H9 (cell line): ENCODE results near the gene ENOX1. TPM values are rescaled to one million over a fixed set of nuclear protein-coding genes. Genes with fewer than 3 reads are reported as not detected.

ENCODE experiments used
- DNase-seq: peaks from one replicate; pipeline ENCODE4 v3.0.0-alpha.2; 2017
- H2AFZ ChIP-seq: one replicate; pipeline ENCODE4 v1.6.1; 2013; ENCODE audit warnings: mild to moderate bottlenecking, low read length, control low read depth, moderate library complexity
- H2AK5ac ChIP-seq: 2 replicates; pipeline ENCODE4 v1.6.1; 2013; ENCODE audit warnings: low read length, control low read depth, mixed read lengths; ENCODE audit not compliant: insufficient read length
- H2BK120ac ChIP-seq: one replicate; pipeline ENCODE4 v1.6.1; 2013; ENCODE audit warnings: low read depth, mild to moderate bottlenecking, low read length, control low read depth, inconsistent platforms; ENCODE audit not compliant: poor library complexity, severe bottlenecking
- H2BK12ac ChIP-seq: 2 replicates; pipeline ENCODE4 v1.6.1; 2013; ENCODE audit warnings: low read length, control low read depth, mixed read lengths, low read depth; ENCODE audit not compliant: insufficient read length
- H2BK15ac ChIP-seq: 2 replicates; pipeline ENCODE4 v1.6.1; 2013; ENCODE audit warnings: low read depth, low read length, control low read depth
- H2BK20ac ChIP-seq: one replicate; pipeline ENCODE4 v1.6.1; 2013; ENCODE audit warnings: low read depth, mild to moderate bottlenecking, low read length, control low read depth, inconsistent platforms; ENCODE audit not compliant: poor library complexity, severe bottlenecking
- H2BK5ac ChIP-seq: 2 replicates; pipeline ENCODE4 v1.6.1; 2013; ENCODE audit warnings: low read length, control low read depth, mixed read lengths; ENCODE audit not compliant: insufficient read length
- H3K14ac ChIP-seq: 2 replicates; pipeline ENCODE4 v1.6.1; 2013; ENCODE audit warnings: low read length, control low read depth; ENCODE audit not compliant: insufficient read depth
- H3K18ac ChIP-seq: 2 replicates; pipeline ENCODE4 v1.6.1; 2013; ENCODE audit warnings: low read depth, mild to moderate bottlenecking, mixed read lengths, low read length, control low read depth; ENCODE audit not compliant: insufficient read length
- H3K23ac ChIP-seq: 2 replicates; pipeline ENCODE4 v1.6.1; 2013; ENCODE audit warnings: low read length, control low read depth, mixed read lengths, low read depth; ENCODE audit not compliant: insufficient read length
- H3K23me2 ChIP-seq: 2 replicates; pipeline ENCODE4 v1.6.1; 2013; ENCODE audit warnings: low read depth, mild to moderate bottlenecking, mixed read lengths, low read length, control low read depth; ENCODE audit not compliant: insufficient read length, poor library complexity, severe bottlenecking
- H3K27ac ChIP-seq: 2 replicates; pipeline ENCODE4 v1.5.1; 2013; ENCODE audit warnings: low read length, control low read depth, mixed read lengths, low read depth; ENCODE audit not compliant: insufficient read length
- H3K27me3 ChIP-seq: 2 replicates; pipeline ENCODE4 v1.6.1; 2013; ENCODE audit warnings: low read length, control low read depth, inconsistent platforms; ENCODE audit not compliant: insufficient read depth
- H3K4ac ChIP-seq: 2 replicates; pipeline ENCODE4 v1.6.1; 2013; ENCODE audit warnings: low read depth, mild to moderate bottlenecking, control low read depth, inconsistent platforms, low read length, moderate library complexity
- H3K4me1 ChIP-seq: 2 replicates; pipeline ENCODE4 v1.6.1; 2013; ENCODE audit warnings: low read length, control low read depth, inconsistent platforms; ENCODE audit not compliant: insufficient read depth
- H3K4me2 ChIP-seq: 2 replicates; pipeline ENCODE4 v1.6.1; 2013; ENCODE audit warnings: low read length, control low read depth, mixed read lengths; ENCODE audit not compliant: insufficient read length, insufficient read depth
- H3K56ac ChIP-seq: 2 replicates; pipeline ENCODE4 v1.6.1; 2013; ENCODE audit warnings: low read depth, mild to moderate bottlenecking, mixed read lengths, low read length, control low read depth; ENCODE audit not compliant: insufficient read length
- H3K79me1 ChIP-seq: 2 replicates; pipeline ENCODE4 v1.6.1; 2013; ENCODE audit warnings: low read depth, mild to moderate bottlenecking, moderate library complexity, low read length, control low read depth, inconsistent platforms; ENCODE audit not compliant: insufficient read depth, poor library complexity, severe bottlenecking
- H3K79me2 ChIP-seq: 2 replicates; pipeline ENCODE4 v1.6.1; 2013; ENCODE audit warnings: low read length, control low read depth, inconsistent platforms; ENCODE audit not compliant: insufficient read depth
- H3K9ac ChIP-seq: 2 replicates; pipeline ENCODE4 v1.6.1; 2013; ENCODE audit warnings: low read length, control low read depth, mixed read lengths; ENCODE audit not compliant: insufficient read length; ENCODE audit errors: extremely low read depth
- H3K9me3 ChIP-seq: one replicate; pipeline ENCODE4 v1.6.1; 2013; ENCODE audit warnings: low read depth, low read length, inconsistent platforms; ENCODE audit not compliant: control insufficient read depth
- H3T11ph ChIP-seq: one replicate; pipeline ENCODE4 v1.6.1; 2013; ENCODE audit warnings: mild to moderate bottlenecking, low read length, control low read depth, inconsistent platforms
- H4K20me1 ChIP-seq: one replicate; pipeline ENCODE4 v1.6.1; 2013; ENCODE audit not compliant: control insufficient read depth, insufficient read length, insufficient read depth
- H4K5ac ChIP-seq: 2 replicates; pipeline ENCODE4 v1.6.1; 2013; ENCODE audit warnings: low read depth, mild to moderate bottlenecking, mixed read lengths, low read length, control low read depth; ENCODE audit not compliant: insufficient read length
- H4K8ac ChIP-seq: replicated peaks from 2 replicates; pipeline ENCODE4 v1.6.1; 2013; ENCODE audit warnings: low read length, control low read depth, mixed read lengths, low read depth; ENCODE audit not compliant: insufficient read length
- H4K91ac ChIP-seq: 2 replicates; pipeline ENCODE4 v1.6.1; 2013; ENCODE audit warnings: low read depth, mild to moderate bottlenecking, moderate library complexity, mixed read lengths, low read length, control low read depth; ENCODE audit not compliant: insufficient read length
- H3K27ac Mint-ChIP-seq, 3 experiments: 2 replicates in 2 of 3; 3 replicates in 1 of 3; pipeline ENCODE4 v1.8.0; 2020 to 2021; ENCODE audit warnings: mixed read lengths in 3 of 3, mild to moderate bottlenecking in 1 of 3, moderate library complexity in 1 of 3
- H3K27me3 Mint-ChIP-seq: 2 replicates; pipeline ENCODE4 v1.8.0; 2021; ENCODE audit warnings: low read depth, mild to moderate bottlenecking, moderate library complexity, mixed read lengths
- H3K36me3 Mint-ChIP-seq, 3 experiments: 2 replicates in 2 of 3; 3 replicates in 1 of 3; pipeline ENCODE4 v1.8.0; 2020 to 2021; ENCODE audit warnings: low read depth in 3 of 3, mixed read lengths in 3 of 3; ENCODE audit not compliant: insufficient read depth in 1 of 3
- H3K4me1 Mint-ChIP-seq, 2 experiments: 2 replicates each; pipeline ENCODE4 v1.8.0; 2020; ENCODE audit warnings: mixed read lengths in 2 of 2
- H3K4me3 Mint-ChIP-seq, 2 experiments: 2 replicates in 1 of 2; 3 replicates in 1 of 2; pipeline ENCODE4 v1.8.0; 2020 to 2021; ENCODE audit warnings: mild to moderate bottlenecking in 2 of 2, mixed read lengths in 2 of 2, moderate library complexity in 1 of 2
- H3K9me3 Mint-ChIP-seq, 2 experiments: 2 replicates in 1 of 2; 3 replicates in 1 of 2; pipeline ENCODE4 v1.8.0; 2020; ENCODE audit warnings: mild to moderate bottlenecking in 2 of 2, mixed read lengths in 2 of 2, moderate library complexity in 1 of 2
- CTCF ChIP-seq: fragments of 200-600 bp; sonication (generic); conservative IDR thresholded peaks from 3 replicates; pipeline ENCODE4 v1.8.0; 2021; ENCODE audit warnings: antibody characterized with exemption, mild to moderate bottlenecking
- WGBS: extraction: QIAGEN DNeasy Blood & Tissue Kit; methylation state at CpG from one replicate; pipeline ENCODE4 v1.1.7; 2013; ENCODE audit warnings: missing lambda C conversion rate, low lambda C conversion rate, mixed read lengths; ENCODE audit not compliant: insufficient read length; ENCODE audit errors: extremely low coverage; 5-methylcytosine and 5-hydroxymethylcytosine counted together
- total RNA-seq: library from RNA; stranded (reverse); gene quantifications from 2 replicates; pipeline ENCODE4 v1.2.1, GENCODE V29; 2021

Gene ENOX1
- total RNA-seq, 1 experiment from 2014 or later, result 0.24 TPM

GRCh38 chr13:43751624-43752023 lies 35.1 kb downstream of the ENOX1 start:
- no peaks in the 10 kb centered on the region for H3K79me1 ChIP-seq
- no peak overlapping the region for H3K23ac ChIP-seq
- no peak overlapping the region for H3K9ac ChIP-seq
- H3K4me2 ChIP-seq, result no peak overlapping the region
- H4K5ac ChIP-seq, result no peak overlapping the region
- no peaks in the 10 kb centered on the region for H3K9me3 Mint-ChIP-seq
- H2BK20ac ChIP-seq, result no peak overlapping the region
- TF ChIP-seq CTCF, result no peak
- no peaks in the 10 kb centered on the region for H4K20me1 ChIP-seq
- H4K8ac ChIP-seq, result no peak overlapping the region
- no peak overlapping the region for H3K4ac ChIP-seq
- no CpG with 5 or more reads among the region's 3 CpGs for WGBS
- no peak overlapping the region for H3K27ac Mint-ChIP-seq
- peaks cover 12 to 13% of the 10 kb centered on the region in 2 experiments for H3K4me1 Mint-ChIP-seq
- H3K4me1 ChIP-seq, result no peaks in the 10 kb centered on the region; the same call in 1 of the 2 replicates
- H3K27me3 Mint-ChIP-seq, result peaks cover 5% of the 10 kb centered on the region; the same call in 1 of the 2 replicates
- H3K14ac ChIP-seq, result no peak overlapping the region
- no peak overlapping the region for H3K27ac ChIP-seq
- H3K56ac ChIP-seq, result no peak overlapping the region
- H2BK120ac ChIP-seq, result no peak overlapping the region
- H4K91ac ChIP-seq, result no peak overlapping the region
- no peaks in the 10 kb centered on the region for H3K23me2 ChIP-seq
- no peaks in the 10 kb centered on the region for H3K36me3 Mint-ChIP-seq
- no peaks in the 10 kb centered on the region for H3K79me2 ChIP-seq
- no peak for DNase-seq
- H2AFZ ChIP-seq, result no peak overlapping the region
- H3T11ph ChIP-seq, result no peak overlapping the region
- H2BK15ac ChIP-seq, result no peak overlapping the region
- H2AK5ac ChIP-seq, result no peak overlapping the region
- no peak overlapping the region for H2BK5ac ChIP-seq
- H3K9me3 ChIP-seq, result no peaks in the 10 kb centered on the region
- H2BK12ac ChIP-seq, result no peak overlapping the region
- no peak overlapping the region for H3K18ac ChIP-seq
- H3K4me3 Mint-ChIP-seq, result no peak overlapping the region
- H3K27me3 ChIP-seq, result no peaks in the 10 kb centered on the region
